ENCODE measurements around the gene SLC2A3.
"Not testable (repeated sequence)": the region's sequence is repeated elsewhere in the genome, so short reads cannot be mapped to it uniquely, and the experiment has no call there.

- not testable (repeated sequence) for TF ChIP-seq CTCF, POLR2A (IDR thresholded peaks at IDR 0.05)
These were observed 28.7 kb upstream of the SLC2A3 start for GRCh38 chr12:7964669-7965068.
